SK-N-SH (cell line): ENCODE data around the gene OGA. TPM values are rescaled to one million over a fixed set of nuclear protein-coding genes. Genes with fewer than 3 reads are reported as not detected.
A peak's percentile ranks its signal among the peaks of the same experiment; 100 is the strongest.

Experiments used
- CTCF ChIA-PET: fragments of 300-600, 350-600 bp; formaldehyde crosslinking; extraction: SDS; loops from one replicate; lab custom pipeline; 2021; lab: Yijun Ruan, JAX
- POLR2A ChIA-PET: fragments of 350-600 bp; sonication (Branson Sonifier 250); formaldehyde crosslinking; extraction: SDS; loops from one replicate; lab custom pipeline; 2020; ENCODE audit warnings: antibody characterized with exemption, inconsistent platforms; lab: Yijun Ruan, JAX
- DNase-seq: peaks from one replicate; pipeline ENCODE4 v3.0.0; 2012
- H2AFZ ChIP-seq: fragments of 200-600 bp; sonication (generic); 2 replicates; pipeline ENCODE4 v1.8.1; 2016; ENCODE audit warnings: antibody characterized with exemption, mild to moderate bottlenecking, low read depth
- H3F3A ChIP-seq: fragments of 200-600 bp; sonication (generic); replicated peaks from 2 replicates; pipeline ENCODE3; 2016; ENCODE audit warnings: antibody characterized with exemption, mild to moderate bottlenecking; ENCODE audit not compliant: insufficient read depth
- H3K27ac ChIP-seq, 2 experiments: fragments of 200-500 bp in 1 of 2; fragments of 200-600 bp in 1 of 2; sonication (Bioruptor generic) in 1 of 2; sonication (generic), shearing (Covaris generic) in 1 of 2; 2 replicates each; pipeline versions ENCODE4 v1.5.1 to v1.6.1; 2014 to 2016; ENCODE audit warnings: low read depth in 2 of 2, inconsistent platforms in 1 of 2, low read length in 1 of 2, mild to moderate bottlenecking in 1 of 2, mixed read lengths in 1 of 2
- H3K27me3 ChIP-seq: fragments of 200-600 bp; sonication (generic), shearing (Covaris generic); 2 replicates; pipeline ENCODE4 v1.6.1; 2016; ENCODE audit warnings: mixed run types; ENCODE audit not compliant: insufficient read depth
- H3K36me3 ChIP-seq, 2 experiments: fragments of 200-500 bp in 1 of 2; fragments of 200-600 bp in 1 of 2; sonication (Bioruptor generic) in 1 of 2; sonication (generic) in 1 of 2; replicated peaks in 1 of 2; 2 replicates each; pipeline versions ENCODE3 to v1.5.1; 2014 to 2016; ENCODE audit warnings: low read length in 1 of 2, mild to moderate bottlenecking in 1 of 2; ENCODE audit not compliant: insufficient read depth in 2 of 2, control insufficient read depth in 1 of 2
- H3K4me1 ChIP-seq, 2 experiments: fragments of 200-500 bp in 1 of 2; fragments of 200-600 bp in 1 of 2; sonication (Bioruptor generic) in 1 of 2; sonication (generic), shearing (Covaris generic) in 1 of 2; 2 replicates each; pipeline versions ENCODE4 v1.5.1 to v1.6.1; 2014 to 2016; ENCODE audit warnings: low read depth in 1 of 2, low read length in 1 of 2, mixed run types in 1 of 2; ENCODE audit not compliant: insufficient read depth in 2 of 2, control insufficient read depth in 1 of 2
- H3K4me2 ChIP-seq: fragments of 200-600 bp; sonication (generic), shearing (Covaris generic); 2 replicates; pipeline ENCODE4 v1.6.1; 2017; ENCODE audit warnings: mixed run types
- H3K4me3 ChIP-seq, 2 experiments: fragments of 200-500 bp in 1 of 2; fragments of 200-600 bp in 1 of 2; sonication (Bioruptor generic) in 1 of 2; sonication (generic), shearing (Covaris generic) in 1 of 2; 2 replicates each; pipeline versions ENCODE4 v1.5.1 to v1.8.1; 2014 to 2016; ENCODE audit warnings: low read depth in 2 of 2, inconsistent platforms in 1 of 2, low read length in 1 of 2, mild to moderate bottlenecking in 1 of 2, mixed read lengths in 1 of 2, moderate library complexity in 1 of 2
- H3K79me2 ChIP-seq: fragments of 200-600 bp; sonication (generic); 2 replicates; pipeline ENCODE4 v1.8.1; 2017; ENCODE audit warnings: mild to moderate bottlenecking; ENCODE audit not compliant: insufficient read depth
- H3K9ac ChIP-seq: fragments of 200-600 bp; sonication (generic); 2 replicates; pipeline ENCODE4 v1.6.1; 2017; ENCODE audit warnings: mixed run types
- H3K9me2 ChIP-seq: fragments of 200-600 bp; sonication (generic); 2 replicates; pipeline ENCODE4 v1.6.1; 2017; ENCODE audit warnings: mixed run types
- H3K9me3 ChIP-seq: fragments of 200-600 bp; sonication (generic); 2 replicates; pipeline ENCODE4 v1.6.1; 2017; ENCODE audit warnings: mixed run types, mild to moderate bottlenecking, moderate library complexity
- H4K20me1 ChIP-seq: fragments of 200-600 bp; sonication (generic); 2 replicates; pipeline ENCODE4 v1.6.1; 2017; ENCODE audit warnings: mild to moderate bottlenecking, mixed run types; ENCODE audit not compliant: insufficient read depth
- CHD2 ChIP-seq: fragments of 150-350 bp; IDR thresholded peaks from 2 replicates; pipeline ENCODE4 v1.6.1; 2018; ENCODE audit warnings: low read length; ENCODE audit not compliant: partially characterized antibody
- EP300 ChIP-seq, 2 experiments: IDR thresholded peaks; 2 replicates each; pipeline versions ENCODE4 v1.4.0 to v1.6.1; 2012; ENCODE audit warnings: borderline replicate concordance in 1 of 2, low read depth in 1 of 2, low read length in 1 of 2
- FOSL2 ChIP-seq: IDR thresholded peaks from 2 replicates; pipeline ENCODE4 v1.4.0; 2012; ENCODE audit warnings: low read depth, mild to moderate bottlenecking, moderate library complexity, borderline replicate concordance
- FOXJ3 ChIP-seq: sonication (generic); formaldehyde crosslinking; IDR thresholded peaks from 2 replicates; pipeline ENCODE4 v1.5.1; 2020; ENCODE audit warnings: mild to moderate bottlenecking, missing genetic modification reagents
- FOXM1 ChIP-seq: IDR thresholded peaks from 2 replicates; pipeline ENCODE4 v1.4.0; 2012; ENCODE audit warnings: low read depth, mild to moderate bottlenecking
- GATA2 ChIP-seq: sonication (generic); formaldehyde crosslinking; IDR thresholded peaks from 2 replicates; pipeline ENCODE4 v1.5.0; 2020; ENCODE audit warnings: mild to moderate bottlenecking, missing genetic modification reagents
- RAD21 ChIP-seq: IDR thresholded peaks from 2 replicates; pipeline ENCODE4 v1.6.1; 2012; ENCODE audit warnings: mild to moderate bottlenecking, low read length
- RFX5 ChIP-seq: IDR thresholded peaks from 2 replicates; pipeline ENCODE4 v1.6.1; 2012; ENCODE audit warnings: mild to moderate bottlenecking, improper control_type of control experiment, low read length
- TAF1 ChIP-seq: IDR thresholded peaks from 2 replicates; pipeline ENCODE4 v1.6.1; 2012; ENCODE audit warnings: low read depth, mild to moderate bottlenecking, low read length, moderate library complexity, borderline replicate concordance
- TCF12 ChIP-seq: IDR thresholded peaks from 2 replicates; pipeline ENCODE4 v1.4.0; 2012
- TEAD4 ChIP-seq: IDR thresholded peaks from 2 replicates; pipeline ENCODE4 v1.4.0; 2012; ENCODE audit warnings: mild to moderate bottlenecking, borderline replicate concordance; ENCODE audit not compliant: insufficient read depth
- YY1 ChIP-seq: IDR thresholded peaks from 2 replicates; pipeline ENCODE4 v1.4.0; 2012; ENCODE audit warnings: low read depth, mild to moderate bottlenecking
- WGBS: methylation state at CpG from one replicate; pipeline ENCODE4 v1.1.6; 2017; ENCODE audit warnings: low lambda C conversion rate; 5-methylcytosine and 5-hydroxymethylcytosine counted together
- polyA plus RNA-seq, 3 experiments: library from polyadenylated mRNA; depleted of rRNA; stranded (reverse); fragments of >200 nt; gene quantifications; 2 replicates each; pipeline ENCODE4 v1.2.3, GENCODE V29; 2012
- TF ChIP-seq, protein P1 (sequence below): IDR thresholded peaks from 2 replicates; pipeline ENCODE4 v1.6.1; 2012; ENCODE audit warnings: mild to moderate bottlenecking, low read depth, low read length, moderate library complexity
- TF ChIP-seq, protein P2 (sequence below): fragments of 150-350 bp; IDR thresholded peaks from 2 replicates; pipeline ENCODE4 v1.6.1; 2017; ENCODE audit warnings: antibody characterized with exemption, low read length, low read depth, borderline replicate concordance
- TF ChIP-seq, protein P3 (sequence below): IDR thresholded peaks from 2 replicates; pipeline ENCODE4 v1.4.0; 2012; ENCODE audit warnings: low read depth, borderline replicate concordance

The OGA gene
- polyA plus RNA-seq, 1 of the 3 experiments (the other 2 are of a cell fraction) = 24.8 TPM

DNA sequence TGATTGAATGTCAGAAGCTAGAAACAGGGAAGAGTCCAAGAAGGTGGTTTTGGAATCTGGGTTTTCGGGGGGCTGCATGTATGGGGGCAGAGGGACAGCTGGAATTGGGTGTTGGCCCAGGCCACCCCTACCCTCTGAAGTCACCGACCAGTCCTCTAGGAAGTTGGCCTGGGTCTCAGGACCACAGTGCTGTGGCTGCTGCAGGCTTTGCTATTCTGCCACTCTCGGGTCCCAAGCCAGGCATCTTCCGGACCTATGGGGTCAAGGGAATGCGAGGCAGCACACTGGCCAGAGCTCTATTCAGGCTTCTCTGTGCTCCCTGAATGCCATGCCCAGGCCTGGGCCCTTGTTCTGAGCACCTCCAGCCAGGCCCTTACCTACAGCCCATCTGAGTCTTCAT lies 55.5 kb downstream of the OGA start:
- Histone ChIP-seq H3K9me3 (no peaks in the 10 kb centered on the region), H3K27ac (no peak overlapping the region), H3K27me3 (peaks cover 6% of the 10 kb centered on the region; the same call in 1 of the 2 replicates), H3K79me2 (no peaks in the 10 kb centered on the region), H3K9ac (no peak overlapping the region), H3K9me2 (no peaks in the 10 kb centered on the region), H2AFZ (no peak overlapping the region), H3K4me2 (no peak overlapping the region), H3F3A (no peaks in the 10 kb centered on the region), H3K36me3 (no peaks in the 10 kb centered on the region), H3K4me1 (no peaks in the 10 kb centered on the region; a peak in 1 of 4 replicates), H4K20me1 (no peaks in the 10 kb centered on the region), H3K4me3 (no peak overlapping the region)
- DNase-seq = peak; percentile 4
- CTCF ChIA-PET = interaction anchor here (1.0 to 2.1 kb wide), 2 partner anchors 13 to 18 kb away, joined by 3 to 7 read pairs; no protein-coding TSS in a partner anchor
- POLR2A ChIA-PET = interaction anchor here (0.6 to 0.7 kb wide), 2 partner anchors 61 to 408 kb away, joined by 3 read pairs; no protein-coding TSS in a partner anchor
- WGBS = no CpG with 5 or more reads among the region's 5 CpGs
- TF ChIP-seq CHD2 (no peak), EP300 (IDR thresholded peaks at IDR 0.05; ENCODE audit: borderline replicate concordance in 1 of 2, low read depth in 1 of 2, low read length in 1 of 2) (no peak), YY1 (no peak), FOXM1 (no peak), TCF12 (no peak), RFX5 (no peak), FOSL2 (no peak), FOXJ3 (CRISPR knock-in tag) (no peak), GATA2 (no peak), TAF1 (no peak), TEAD4 (no peak), RAD21 (no peak)
- TF ChIP-seq, protein P1, sequence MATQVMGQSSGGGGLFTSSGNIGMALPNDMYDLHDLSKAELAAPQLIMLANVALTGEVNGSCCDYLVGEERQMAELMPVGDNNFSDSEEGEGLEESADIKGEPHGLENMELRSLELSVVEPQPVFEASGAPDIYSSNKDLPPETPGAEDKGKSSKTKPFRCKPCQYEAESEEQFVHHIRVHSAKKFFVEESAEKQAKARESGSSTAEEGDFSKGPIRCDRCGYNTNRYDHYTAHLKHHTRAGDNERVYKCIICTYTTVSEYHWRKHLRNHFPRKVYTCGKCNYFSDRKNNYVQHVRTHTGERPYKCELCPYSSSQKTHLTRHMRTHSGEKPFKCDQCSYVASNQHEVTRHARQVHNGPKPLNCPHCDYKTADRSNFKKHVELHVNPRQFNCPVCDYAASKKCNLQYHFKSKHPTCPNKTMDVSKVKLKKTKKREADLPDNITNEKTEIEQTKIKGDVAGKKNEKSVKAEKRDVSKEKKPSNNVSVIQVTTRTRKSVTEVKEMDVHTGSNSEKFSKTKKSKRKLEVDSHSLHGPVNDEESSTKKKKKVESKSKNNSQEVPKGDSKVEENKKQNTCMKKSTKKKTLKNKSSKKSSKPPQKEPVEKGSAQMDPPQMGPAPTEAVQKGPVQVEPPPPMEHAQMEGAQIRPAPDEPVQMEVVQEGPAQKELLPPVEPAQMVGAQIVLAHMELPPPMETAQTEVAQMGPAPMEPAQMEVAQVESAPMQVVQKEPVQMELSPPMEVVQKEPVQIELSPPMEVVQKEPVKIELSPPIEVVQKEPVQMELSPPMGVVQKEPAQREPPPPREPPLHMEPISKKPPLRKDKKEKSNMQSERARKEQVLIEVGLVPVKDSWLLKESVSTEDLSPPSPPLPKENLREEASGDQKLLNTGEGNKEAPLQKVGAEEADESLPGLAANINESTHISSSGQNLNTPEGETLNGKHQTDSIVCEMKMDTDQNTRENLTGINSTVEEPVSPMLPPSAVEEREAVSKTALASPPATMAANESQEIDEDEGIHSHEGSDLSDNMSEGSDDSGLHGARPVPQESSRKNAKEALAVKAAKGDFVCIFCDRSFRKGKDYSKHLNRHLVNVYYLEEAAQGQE = no peak
- TF ChIP-seq, protein P2, sequence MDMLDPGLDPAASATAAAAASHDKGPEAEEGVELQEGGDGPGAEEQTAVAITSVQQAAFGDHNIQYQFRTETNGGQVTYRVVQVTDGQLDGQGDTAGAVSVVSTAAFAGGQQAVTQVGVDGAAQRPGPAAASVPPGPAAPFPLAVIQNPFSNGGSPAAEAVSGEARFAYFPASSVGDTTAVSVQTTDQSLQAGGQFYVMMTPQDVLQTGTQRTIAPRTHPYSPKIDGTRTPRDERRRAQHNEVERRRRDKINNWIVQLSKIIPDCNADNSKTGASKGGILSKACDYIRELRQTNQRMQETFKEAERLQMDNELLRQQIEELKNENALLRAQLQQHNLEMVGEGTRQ = no peak
- TF ChIP-seq, protein P3, sequence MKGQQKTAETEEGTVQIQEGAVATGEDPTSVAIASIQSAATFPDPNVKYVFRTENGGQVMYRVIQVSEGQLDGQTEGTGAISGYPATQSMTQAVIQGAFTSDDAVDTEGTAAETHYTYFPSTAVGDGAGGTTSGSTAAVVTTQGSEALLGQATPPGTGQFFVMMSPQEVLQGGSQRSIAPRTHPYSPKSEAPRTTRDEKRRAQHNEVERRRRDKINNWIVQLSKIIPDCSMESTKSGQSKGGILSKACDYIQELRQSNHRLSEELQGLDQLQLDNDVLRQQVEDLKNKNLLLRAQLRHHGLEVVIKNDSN = no peak
